Keratinocyte (primary cell): ENCODE results near the gene TNFSF10. TPM values are rescaled to one million over a fixed set of nuclear protein-coding genes. Genes with fewer than 3 reads are reported as not detected.

ENCODE experiments used
- DNase-seq: peaks from one replicate; pipeline ENCODE4 v3.0.0-alpha.2; 2011; ENCODE audit warnings: low read depth, missing footprints, low spot score
- FAIRE-seq: peaks from 2 replicates; lab custom pipeline; 2011; peaks lifted over from hg19 to GRCh38; lab: Jason Lieb, UNC
- H2AFZ ChIP-seq: 2 replicates; pipeline ENCODE4 v1.6.0; 2012; ENCODE audit warnings: low read length, control low read depth, inconsistent platforms; ENCODE audit not compliant: control insufficient read depth
- H3K27ac ChIP-seq: 2 replicates; pipeline ENCODE4 v1.5.1; 2011; ENCODE audit warnings: low read length; ENCODE audit not compliant: control insufficient read depth, insufficient read depth
- H3K27me3 ChIP-seq: 3 replicates; pipeline ENCODE4 v1.6.0; 2011; ENCODE audit warnings: low read length; ENCODE audit not compliant: control insufficient read depth, insufficient read depth; ENCODE audit errors: extremely low read depth
- H3K36me3 ChIP-seq, 2 experiments: 2 replicates in 1 of 2; 3 replicates in 1 of 2; pipeline ENCODE4 v1.5.1; 2011; ENCODE audit warnings: low read length in 2 of 2, mild to moderate bottlenecking in 1 of 2; ENCODE audit not compliant: control insufficient read depth in 2 of 2, insufficient read depth in 2 of 2; ENCODE audit errors: extremely low read depth in 1 of 2
- H3K4me1 ChIP-seq: 3 replicates; pipeline ENCODE4 v1.5.1; 2011; ENCODE audit warnings: low read length; ENCODE audit not compliant: control insufficient read depth, insufficient read depth; ENCODE audit errors: extremely low read depth
- H3K4me2 ChIP-seq: 3 replicates; pipeline ENCODE4 v1.6.0; 2011; ENCODE audit warnings: low read depth, low read length; ENCODE audit not compliant: control insufficient read depth, insufficient read depth; ENCODE audit errors: extremely low read depth
- H3K4me3 ChIP-seq, 3 experiments: fragments of 200-600 bp in 1 of 3; sonication (generic) in 1 of 3; 2 replicates in 2 of 3; 3 replicates in 1 of 3; pipeline ENCODE4 v1.5.1; 2011 to 2016; ENCODE audit warnings: low read length in 3 of 3, mild to moderate bottlenecking in 3 of 3, control low read depth in 2 of 3, inconsistent platforms in 1 of 3, low read depth in 1 of 3, mixed read lengths in 1 of 3, mixed run types in 1 of 3, moderate library complexity in 1 of 3; ENCODE audit not compliant: control insufficient read depth in 2 of 3, insufficient read depth in 2 of 3; ENCODE audit errors: extremely low read depth in 1 of 3
- H3K79me2 ChIP-seq: 2 replicates; pipeline ENCODE4 v1.6.0; 2012; ENCODE audit warnings: low read length; ENCODE audit not compliant: control insufficient read depth, insufficient read depth
- H3K9ac ChIP-seq: 3 replicates; pipeline ENCODE4 v1.6.0; 2011; ENCODE audit warnings: low read length; ENCODE audit not compliant: control insufficient read depth, insufficient read depth; ENCODE audit errors: extremely low read depth
- H3K9me1 ChIP-seq: 3 replicates; pipeline ENCODE4 v1.6.0; 2011; ENCODE audit warnings: low read length; ENCODE audit not compliant: control insufficient read depth, insufficient read depth; ENCODE audit errors: extremely low read depth
- H3K9me3 ChIP-seq: 2 replicates; pipeline ENCODE4 v1.5.1; 2012; ENCODE audit warnings: low read depth, low read length; ENCODE audit not compliant: control insufficient read depth
- H4K20me1 ChIP-seq: 3 replicates; pipeline ENCODE4 v1.6.0; 2011; ENCODE audit warnings: low read length; ENCODE audit not compliant: control insufficient read depth, insufficient read depth; ENCODE audit errors: extremely low read depth
- CTCF ChIP-seq, 3 experiments: IDR thresholded peaks in 1 of 3; conservative IDR thresholded peaks in 1 of 3; optimal IDR thresholded peaks in 1 of 3; 2 replicates in 2 of 3; 3 replicates in 1 of 3; pipeline versions ENCODE3 to v1.5.1; 2011; ENCODE audit warnings: low read length in 3 of 3, mild to moderate bottlenecking in 3 of 3, moderate library complexity in 2 of 3, control low read depth in 1 of 3, inconsistent platforms in 1 of 3; ENCODE audit not compliant: insufficient read depth in 2 of 3; ENCODE audit errors: extremely low read depth in 1 of 3
- EZH2 ChIP-seq: IDR thresholded peaks from one replicate; pipeline ENCODE4 v1.6.1; 2012; ENCODE audit warnings: inconsistent platforms, mild to moderate bottlenecking, low read length, moderate library complexity
- dilution Hi-C: fragments of 300-500 bp; cut with MboI; formaldehyde crosslinking; loops from one replicate; pipeline ENCODE4 v1.7.0; 2020; ENCODE audit warnings: low sequenced_read_pairs; ENCODE audit not compliant: extremely low pct_ligation_motif_present
- polyA plus RNA-seq, 5 experiments: library from polyadenylated mRNA; depleted of rRNA in 3 of 5; stranded (reverse) in 3 of 5; stranded (forward) in 1 of 5; unstranded in 1 of 5; fragments of >200 nt; gene quantifications; 1 replicate in 1 of 5; 2 replicates in 3 of 5; 3 replicates in 1 of 5; pipeline versions ENCODE4 v1.2.1 to v1.2.3, GENCODE V29; 2011 to 2012; ENCODE audit warnings: missing spikeins in 2 of 5, low read depth in 1 of 5, low replicate concordance in 1 of 5

Gene TNFSF10
- polyA plus RNA-seq, 1 donor (not counting 4 experiments of a cell fraction or from before 2014, with no cell fraction given): 21.7 TPM

GRCh38 chr3:172466553-172467130 is 56.6 kb downstream of the TNFSF10 start:
- TF ChIP-seq EZH2 (no peak), CTCF (optimal IDR thresholded peaks at IDR 0.05 in 1 of 3, IDR thresholded peaks at IDR 0.05 in 1 of 3, conservative IDR thresholded peaks at IDR 0.05 in 1 of 3; ENCODE audit: extremely low read depth in 1 of 3, insufficient read depth in 2 of 3, low read length in 3 of 3) (no peak)
- H4K20me1 ChIP-seq: no peaks in the 10 kb centered on the region
- peaks cover 25% of the 10 kb centered on the region for H3K4me1 ChIP-seq
- no peaks in the 10 kb centered on the region for H3K9me1 ChIP-seq
- no peak overlapping the region for H3K4me3 ChIP-seq
- H3K27ac ChIP-seq: no peak overlapping the region
- dilution Hi-C loops: no loop called here
- H3K4me2 ChIP-seq: no peak overlapping the region
- DNase-seq (no peak), FAIRE-seq (no peak)
- H3K36me3 ChIP-seq: no peaks in the 10 kb centered on the region
- H2AFZ ChIP-seq: no peak overlapping the region
- no peaks in the 10 kb centered on the region for H3K9me3 ChIP-seq
- no peaks in the 10 kb centered on the region for H3K79me2 ChIP-seq
- no peak overlapping the region for H3K9ac ChIP-seq
- H3K27me3 ChIP-seq: no peaks in the 10 kb centered on the region

- no peak overlapping the region for H3K4me2 ChIP-seq
- H2AFZ ChIP-seq: no peak overlapping the region
- H3K79me2 ChIP-seq: no peaks in the 10 kb centered on the region
- no peak overlapping the region for H3K9ac ChIP-seq
- no peaks in the 10 kb centered on the region for H3K36me3 ChIP-seq
- H3K9me3 ChIP-seq: no peaks in the 10 kb centered on the region
- H3K4me1 ChIP-seq: peaks cover 25% of the 10 kb centered on the region
- H4K20me1 ChIP-seq: no peaks in the 10 kb centered on the region
- H3K9me1 ChIP-seq: no peaks in the 10 kb centered on the region
- no peak overlapping the region for H3K4me3 ChIP-seq
- no peaks in the 10 kb centered on the region for H3K27me3 ChIP-seq
- H3K27ac ChIP-seq: no peak overlapping the region
- no peak for DNase-seq
- FAIRE-seq: no peak
- TF ChIP-seq CTCF (optimal IDR thresholded peaks at IDR 0.05 in 1 of 3, IDR thresholded peaks at IDR 0.05 in 1 of 3, conservative IDR thresholded peaks at IDR 0.05 in 1 of 3; ENCODE audit: extremely low read depth in 1 of 3, insufficient read depth in 2 of 3, low read length in 3 of 3) (no peak), EZH2 (no peak)
- dilution Hi-C loops: no loop called here
Measured at GRCh38 chr3:172465281-172465680, 57.9 kb downstream of the TNFSF10 start.
